Measurements from ENCODE around the gene SLC8A1. TPM values are rescaled to one million over a fixed set of nuclear protein-coding genes. Genes with fewer than 3 reads are reported as not detected.
A peak's percentile ranks its signal among the peaks of the same experiment; 100 is the strongest.

SLC8A1 gene
- total RNA-seq, 1 donor from 2014 or later = 21.0 TPM

GRCh38 chr2:40339026-40339425, 112.9 kb downstream of the SLC8A1 start:
- intact Hi-C loops (cut with DNase I) = no loop called here
- ATAC-seq = no peak
- DNase-seq (ENCODE audit: low spot score) = no peak

GRCh38 chr2:40332191-40332826, 119.6 kb downstream of the SLC8A1 start:
- DNase-seq (ENCODE audit: low spot score) = no peak
- ATAC-seq = peak; percentile 55
- intact Hi-C loops (cut with DNase I) = no loop called here

- intact Hi-C loops (cut with DNase I) = no loop called here
- ATAC-seq = no peak
- no peak for DNase-seq (ENCODE audit: low spot score)
Observed at GRCh38 chr2:40330096-40330495, 121.8 kb downstream of the SLC8A1 start.

GRCh38 chr2:40329739-40330030, 122.2 kb downstream of the SLC8A1 start:
- ATAC-seq = no peak
- intact Hi-C loops (cut with DNase I) = no loop called here
- no peak for DNase-seq (ENCODE audit: low spot score)

GRCh38 chr2:40325116-40325515, 126.8 kb downstream of the SLC8A1 start:
- intact Hi-C loops (cut with DNase I) = no loop called here
- no peak for ATAC-seq
- DNase-seq (ENCODE audit: low spot score) = no peak

- DNase-seq (ENCODE audit: low spot score) = no peak
- no peak for ATAC-seq
- intact Hi-C loops (cut with DNase I) = no loop called here
Observed at GRCh38 chr2:40324656-40325055, 127.2 kb downstream of the SLC8A1 start.

- intact Hi-C loops (cut with DNase I) = no loop called here
- DNase-seq (ENCODE audit: low spot score) (no peak), ATAC-seq (no peak)
Observed at GRCh38 chr2:40321822-40322221, 130.1 kb downstream of the SLC8A1 start.

- intact Hi-C loops (cut with DNase I) = no loop called here
- ATAC-seq (no peak), DNase-seq (ENCODE audit: low spot score) (no peak)
Observed at GRCh38 chr2:40321016-40321623, 130.8 kb downstream of the SLC8A1 start.

GRCh38 chr2:40318921-40319320, 133.0 kb downstream of the SLC8A1 start:
- intact Hi-C loops (cut with DNase I) = no loop called here
- DNase-seq (ENCODE audit: low spot score) (no peak), ATAC-seq (no peak)

- ATAC-seq = no peak
- DNase-seq (ENCODE audit: low spot score) = no peak
- intact Hi-C loops (cut with DNase I) = no loop called here
Observed at GRCh38 chr2:40317761-40318160, 134.1 kb downstream of the SLC8A1 start.

GRCh38 chr2:40317046-40317445, 134.8 kb downstream of the SLC8A1 start:
- no peak for ATAC-seq
- intact Hi-C loops (cut with DNase I) = no loop called here
- no peak for DNase-seq (ENCODE audit: low spot score)

GRCh38 chr2:40316620-40317019, 135.3 kb downstream of the SLC8A1 start:
- DNase-seq (ENCODE audit: low spot score) (no peak), ATAC-seq (no peak)
- intact Hi-C loops (cut with DNase I) = no loop called here

GRCh38 chr2:40315683-40316082, 136.2 kb downstream of the SLC8A1 start:
- ATAC-seq = no peak

GRCh38 chr2:40311026-40311425, 140.9 kb downstream of the SLC8A1 start:
- intact Hi-C loops (cut with DNase I) = no loop called here
- no peak for ATAC-seq
- DNase-seq (ENCODE audit: low spot score) = no peak

More at GRCh38 chr2:40315683-40316082, 136.2 kb downstream of the SLC8A1 start:
- intact Hi-C loops (cut with DNase I) = no loop called here
- DNase-seq (ENCODE audit: low spot score) = no peak

GRCh38 chr2:40310303-40310702, 141.6 kb downstream of the SLC8A1 start:
- intact Hi-C loops (cut with DNase I) = no loop called here
- ATAC-seq (no peak), DNase-seq (ENCODE audit: low spot score) (no peak)

GRCh38 chr2:40304340-40304739, 147.6 kb downstream of the SLC8A1 start:
- intact Hi-C loops (cut with DNase I) = no loop called here
- DNase-seq (ENCODE audit: low spot score) = no peak
- ATAC-seq = no peak

- DNase-seq (ENCODE audit: low spot score) (no peak), ATAC-seq (no peak)
- intact Hi-C loops (cut with DNase I) = no loop called here
Observed at GRCh38 chr2:40303746-40304145, 148.1 kb downstream of the SLC8A1 start.

- no peak for ATAC-seq
- intact Hi-C loops (cut with DNase I) = no loop called here
- DNase-seq (ENCODE audit: low spot score) = no peak
Observed at GRCh38 chr2:40302751-40303325, 149.1 kb downstream of the SLC8A1 start.

- intact Hi-C loops (cut with DNase I) = no loop called here
- DNase-seq (ENCODE audit: low spot score) = no peak
- ATAC-seq = no peak
Observed at GRCh38 chr2:40300391-40300790, 151.5 kb downstream of the SLC8A1 start.

GRCh38 chr2:40299781-40300180, 152.1 kb downstream of the SLC8A1 start:
- DNase-seq (ENCODE audit: low spot score) = no peak
- no peak for ATAC-seq
- intact Hi-C loops (cut with DNase I) = no loop called here

- DNase-seq (ENCODE audit: low spot score) (no peak), ATAC-seq (no peak)
- intact Hi-C loops (cut with DNase I) = no loop called here
Observed at GRCh38 chr2:40299173-40299572, 152.7 kb downstream of the SLC8A1 start.

All from sciatic nerve (tissue), 2 donors.